PC-9 (cell line): ENCODE results near the gene SNX11. TPM values are rescaled to one million over a fixed set of nuclear protein-coding genes. Genes with fewer than 3 reads are reported as not detected.

Experiments used
- BruUV-seq: library from RNA; stranded (reverse); fragments of 400-500 nt; replicated peaks from 2 replicates; lab custom pipeline; 2021; lab: Mats Ljungman, UMichigan
- CTCF ChIA-PET: fragments of 300-600 bp; sonication (Branson Sonifier 250); formaldehyde crosslinking; loops from one replicate; lab custom pipeline; 2022; ENCODE audit warnings: antibody characterized with exemption; lab: Charles Lee
- POLR2A ChIA-PET: fragments of 300-600 bp; sonication (Branson Sonifier 250); formaldehyde crosslinking; loops from one replicate; lab custom pipeline; 2022; ENCODE audit warnings: antibody characterized with exemption; ENCODE audit not compliant: unreplicated experiment; lab: Charles Lee
- DNase-seq, 2 experiments: peaks; one replicate each; pipeline versions ENCODE4 v3.0.0 to v3.0.0-alpha.2; 2015 to 2022; ENCODE audit warnings: mixed read lengths in 1 of 2
- H2AFZ ChIP-seq: fragments of 200-600 bp; sonication (generic); 2 replicates; pipeline ENCODE4 v1.8.1; 2017; ENCODE audit warnings: antibody characterized with exemption
- H3F3A ChIP-seq: fragments of 200-600 bp; sonication (generic); 2 replicates; pipeline ENCODE4 v1.8.1; 2017; ENCODE audit warnings: antibody characterized with exemption, mild to moderate bottlenecking, low read depth; ENCODE audit not compliant: insufficient read depth
- H3K27ac ChIP-seq: fragments of 200-600 bp; sonication (generic); 2 replicates; pipeline ENCODE4 v1.6.1; 2016; ENCODE audit warnings: mixed run types
- H3K27me3 ChIP-seq: fragments of 200-600 bp; sonication (generic); 2 replicates; pipeline ENCODE4 v1.6.1; 2016; ENCODE audit warnings: low read depth, mixed run types; ENCODE audit not compliant: insufficient read depth
- H3K36me3 ChIP-seq: fragments of 200-600 bp; sonication (generic); 2 replicates; pipeline ENCODE4 v1.6.1; 2016; ENCODE audit warnings: low read depth, mixed run types
- H3K4me1 ChIP-seq: fragments of 200-600 bp; sonication (generic); replicated peaks from 2 replicates; pipeline ENCODE4 v1.6.1; 2016; ENCODE audit warnings: mixed run types; ENCODE audit not compliant: insufficient read depth
- H3K4me2 ChIP-seq: fragments of 200-600 bp; sonication (generic); 2 replicates; pipeline ENCODE4 v1.6.1; 2017; ENCODE audit warnings: mixed run types
- H3K4me3 ChIP-seq: fragments of 200-600 bp; sonication (generic); 2 replicates; pipeline ENCODE4 v1.6.1; 2016; ENCODE audit warnings: mixed run types
- H3K79me2 ChIP-seq: fragments of 200-600 bp; sonication (generic); 2 replicates; pipeline ENCODE4 v1.6.1; 2017; ENCODE audit warnings: low read depth, mixed run types
- H3K9me2 ChIP-seq: fragments of 200-600 bp; sonication (generic); 2 replicates; pipeline ENCODE4 v1.8.1; 2017; ENCODE audit warnings: mild to moderate bottlenecking; ENCODE audit not compliant: insufficient read depth
- H3K9me3 ChIP-seq: fragments of 200-600 bp; sonication (generic); 2 replicates; pipeline ENCODE4 v1.8.1; 2016; ENCODE audit warnings: low read depth; ENCODE audit not compliant: insufficient read depth
- H4K20me1 ChIP-seq: fragments of 200-600 bp; sonication (generic); 2 replicates; pipeline ENCODE4 v1.8.1; 2017; ENCODE audit not compliant: insufficient read depth
- CTCF ChIP-seq: fragments of 200-600 bp; sonication (generic); conservative IDR thresholded peaks from 2 replicates; pipeline ENCODE4 v1.6.1; 2017; ENCODE audit warnings: mixed run types, antibody characterized with exemption, mild to moderate bottlenecking, moderate library complexity
- EZH2 ChIP-seq: fragments of 200-600 bp; sonication (generic); IDR thresholded peaks from 2 replicates; pipeline ENCODE4 v1.8.0; 2017; ENCODE audit warnings: antibody characterized with exemption, low read depth
- intact Hi-C: fragments of 100-400 bp; cut with micrococcal nuclease; formaldehyde crosslinking; loops from one replicate; pipeline ENCODE4 v1.10.0; 2022; ENCODE audit not compliant: unreplicated experiment
- total RNA-seq: library from RNA; stranded (reverse); gene quantifications from 2 replicates; pipeline ENCODE4 v1.2.3, GENCODE V29; 2021

Gene SNX11
- total RNA-seq, 1 experiment from 2014 or later, result 16.0 TPM

- Histone ChIP-seq H2AFZ (no peak overlapping the region), H3K4me3 (no peak overlapping the region), H4K20me1 (no peaks in the 10 kb centered on the region; the same call in 1 of the 2 replicates), H3K9me3 (no peaks in the 10 kb centered on the region), H3K4me2 (no peak overlapping the region), H3K4me1 (peaks cover 8% of the 10 kb centered on the region), H3K79me2 (peaks cover 37% of the 10 kb centered on the region), H3K27ac (no peak overlapping the region), H3F3A (peaks cover 14% of the 10 kb centered on the region), H3K36me3 (no peaks in the 10 kb centered on the region), H3K9me2 (no peaks in the 10 kb centered on the region), H3K27me3 (no peaks in the 10 kb centered on the region)
- no TSS peak for BruUV-seq
- intact Hi-C loops, result no loop called here
- POLR2A ChIA-PET, result no interaction called here
- TF ChIP-seq CTCF (no peak), EZH2 (no peak)
- CTCF ChIA-PET, result no interaction called here
- no peak for DNase-seq
These were observed 5.7 kb downstream of the SNX11 start for GRCh38 chr17:48113201-48113676.

- H2AFZ ChIP-seq, result no peak overlapping the region
- H3K4me1 ChIP-seq, result peaks cover 5% of the 10 kb centered on the region
- intact Hi-C loops, result no loop called here
- BruUV-seq, result no TSS peak
- DNase-seq, result no peak
- H3K79me2 ChIP-seq, result no peaks in the 10 kb centered on the region
- H3K4me2 ChIP-seq, result no peak overlapping the region
- no peaks in the 10 kb centered on the region for H4K20me1 ChIP-seq
- peaks cover 16% of the 10 kb centered on the region for H3K36me3 ChIP-seq
- H3K27ac ChIP-seq, result no peak overlapping the region
- H3K4me3 ChIP-seq, result no peak overlapping the region
- CTCF ChIA-PET, result no interaction called here
- no peaks in the 10 kb centered on the region for H3K27me3 ChIP-seq
- POLR2A ChIA-PET, result no interaction called here
- H3F3A ChIP-seq, result no peaks in the 10 kb centered on the region
- H3K9me2 ChIP-seq, result no peaks in the 10 kb centered on the region
- no peak for TF ChIP-seq EZH2
- TF ChIP-seq CTCF, result no peak
- no peaks in the 10 kb centered on the region for H3K9me3 ChIP-seq
These were observed 14.5 kb downstream of the SNX11 start for GRCh38 chr17:48121923-48122664.

- peaks cover 16% of the 10 kb centered on the region for H3K36me3 ChIP-seq
- no peak overlapping the region for H2AFZ ChIP-seq
- H3F3A ChIP-seq, result no peaks in the 10 kb centered on the region; the same call in 1 of the 2 replicates
- no peaks in the 10 kb centered on the region for H3K27me3 ChIP-seq
- no peaks in the 10 kb centered on the region for H4K20me1 ChIP-seq
- TF ChIP-seq CTCF, result no peak
- no peak for TF ChIP-seq EZH2
- no peaks in the 10 kb centered on the region for H3K79me2 ChIP-seq
- no peak overlapping the region for H3K4me3 ChIP-seq
- no peaks in the 10 kb centered on the region for H3K9me2 ChIP-seq
- H3K27ac ChIP-seq, result no peak overlapping the region
- BruUV-seq, result no TSS peak
- CTCF ChIA-PET, result no interaction called here
- no peak for DNase-seq
- H3K4me2 ChIP-seq, result no peak overlapping the region
- H3K4me1 ChIP-seq, result peaks cover 10% of the 10 kb centered on the region
- intact Hi-C loops, result no loop called here
- POLR2A ChIA-PET, result interaction anchor here (0.6 kb wide), 1 partner anchor 15 kb away, joined by 3 read pairs; no protein-coding TSS in a partner anchor
- H3K9me3 ChIP-seq, result no peaks in the 10 kb centered on the region
These were observed 15.1 kb downstream of the SNX11 start for GRCh38 chr17:48122665-48123045.
